Measurements from ENCODE around the gene ADAM10.

GRCh38 chr15:58553365-58553918, 196.1 kb downstream of the ADAM10 start:
- TF ChIP-seq CTCF (IDR thresholded peaks at IDR 0.05; ENCODE audit: low read length) (no peak), EZH2 (IDR thresholded peaks at IDR 0.05; ENCODE audit: borderline replicate concordance, low read length) (no peak)

Measured in OCI-LY1 (cell line).